Myocyte (in vitro differentiated cells): ENCODE data around the gene SMIM26. TPM values are rescaled to one million over a fixed set of nuclear protein-coding genes. Genes with fewer than 3 reads are reported as not detected.
"Not testable (repeated sequence)": the region's sequence is repeated elsewhere in the genome, so short reads cannot be mapped to it uniquely, and the experiment has no call there.

Source experiments
- DNase-seq: peaks from one replicate; pipeline ENCODE4 v3.0.0-alpha.2; 2012; ENCODE audit warnings: low read depth
- polyA plus RNA-seq: library from polyadenylated mRNA; unstranded; fragments of >200 nt; gene quantifications from one replicate; pipeline ENCODE4 v1.2.1, GENCODE V29; 2012; ENCODE audit warnings: missing spikeins
- total RNA-seq: library from RNA; depleted of rRNA; stranded (reverse); fragments of >200 nt; gene quantifications from 2 replicates; pipeline ENCODE4 v1.2.3, GENCODE V29; 2014

Gene SMIM26
- 93.0 and 130 TPM in 2 replicates for total RNA-seq
- polyA plus RNA-seq, result 112 TPM

GRCh38 chr20:18566892-18567738 is at the start of gene SMIM26:
TSS of gene SMIM26 (plus strand) at chr20:18567432. CDS start at chr20:18567479, 47 bp downstream.
- peak; percentile 93 for DNase-seq

GRCh38 chr20:18522066-18522465 is 45.2 kb upstream of the SMIM26 start:
- DNase-seq, result not testable (repeated sequence)

GRCh38 chr20:18523066-18523465 is 44.2 kb upstream of the SMIM26 start:
- no peak for DNase-seq

GRCh38 chr20:18524646-18525045 is 42.6 kb upstream of the SMIM26 start:
- peak; percentile 19 for DNase-seq

GRCh38 chr20:18526761-18527160 is 40.5 kb upstream of the SMIM26 start:
- not testable (repeated sequence) for DNase-seq

- DNase-seq, result no peak
Observed at GRCh38 chr20:18527339-18527738, 39.9 kb upstream of the SMIM26 start.

- no peak for DNase-seq
Observed at GRCh38 chr20:18527836-18528235, 39.4 kb upstream of the SMIM26 start.

- DNase-seq, result no peak
Observed at GRCh38 chr20:18529041-18529440, 38.2 kb upstream of the SMIM26 start.

GRCh38 chr20:18532626-18533025 is 34.6 kb upstream of the SMIM26 start:
- no peak for DNase-seq

GRCh38 chr20:18533491-18533890 is 33.7 kb upstream of the SMIM26 start:
- DNase-seq, result no peak

GRCh38 chr20:18533978-18534644 is 33.1 kb upstream of the SMIM26 start:
- DNase-seq, result no peak

- no peak for DNase-seq
Observed at GRCh38 chr20:18537651-18538050, 29.6 kb upstream of the SMIM26 start.

GRCh38 chr20:18541741-18542140 is 25.5 kb upstream of the SMIM26 start:
- no peak for DNase-seq

GRCh38 chr20:18543216-18543615 is 24.0 kb upstream of the SMIM26 start:
- DNase-seq, result no peak

- DNase-seq, result no peak
Observed at GRCh38 chr20:18543932-18544331, 23.3 kb upstream of the SMIM26 start.

- no peak for DNase-seq
Observed at GRCh38 chr20:18545566-18545965, 21.7 kb upstream of the SMIM26 start.

GRCh38 chr20:18548465-18548864 is 18.8 kb upstream of the SMIM26 start:
- DNase-seq, result no peak

GRCh38 chr20:18553746-18554145 is 13.5 kb upstream of the SMIM26 start:
- no peak for DNase-seq

GRCh38 chr20:18567739-18568091 is 483 bp downstream of the SMIM26 start:
- DNase-seq, result no peak

- DNase-seq, result no peak
Observed at GRCh38 chr20:18571009-18571408, 3.8 kb downstream of the SMIM26 start.

- DNase-seq, result no peak
Observed at GRCh38 chr20:18571578-18571977, 4.3 kb downstream of the SMIM26 start.

GRCh38 chr20:18577942-18578341 is 10.7 kb downstream of the SMIM26 start:
- no peak for DNase-seq

- DNase-seq, result no peak
Observed at GRCh38 chr20:18578581-18578980, 11.3 kb downstream of the SMIM26 start.
